A673 (cell line): ENCODE data around the gene PCDHB7. TPM values are rescaled to one million over a fixed set of nuclear protein-coding genes. Genes with fewer than 3 reads are reported as not detected.
"Not testable (repeated sequence)": the region's sequence is repeated elsewhere in the genome, so short reads cannot be mapped to it uniquely, and the experiment has no call there.

Experiments used
- BruUV-seq: library from RNA; stranded (reverse); fragments of 400-500 nt; replicated peaks from 2 replicates; lab custom pipeline; 2021; lab: Mats Ljungman, UMichigan
- CTCF ChIA-PET: fragments of 300-600 bp; sonication (Branson Sonifier 250); formaldehyde crosslinking; loops from one replicate; lab custom pipeline; 2022; ENCODE audit warnings: antibody characterized with exemption; lab: Charles Lee
- POLR2A ChIA-PET: fragments of 300-600 bp; sonication (Branson Sonifier 250); formaldehyde crosslinking; loops from one replicate; lab custom pipeline; 2022; ENCODE audit warnings: antibody characterized with exemption; ENCODE audit not compliant: low non-redundant PET; lab: Charles Lee
- DNase-seq: peaks from one replicate; pipeline ENCODE4 v3.0.0-alpha.2; 2015; ENCODE audit warnings: low spot score
- H3K27ac ChIP-seq: fragments of 200-600 bp; sonication (generic); 2 replicates; pipeline ENCODE4 v1.5.1; 2016; ENCODE audit warnings: mixed run types, low read depth, mild to moderate bottlenecking, mixed read lengths, antibody characterized with exemption, low read length; ENCODE audit not compliant: poor library complexity, severe bottlenecking
- H3K27me3 ChIP-seq: fragments of 200-600 bp; sonication (generic); replicated peaks from 2 replicates; pipeline ENCODE4 v1.6.1; 2017; ENCODE audit warnings: mixed run types, low read depth, mild to moderate bottlenecking, mixed read lengths, antibody characterized with exemption, low read length; ENCODE audit not compliant: insufficient read depth, poor library complexity
- H3K36me3 ChIP-seq: fragments of 200-600 bp; sonication (generic); 2 replicates; pipeline ENCODE4 v1.6.1; 2016; ENCODE audit warnings: mixed run types, mild to moderate bottlenecking, mixed read lengths, antibody characterized with exemption, low read length; ENCODE audit not compliant: insufficient read depth, poor library complexity, severe bottlenecking
- H3K4me1 ChIP-seq: fragments of 200-600 bp; sonication (generic); 2 replicates; pipeline ENCODE4 v1.6.1; 2017; ENCODE audit warnings: mixed run types, mild to moderate bottlenecking, mixed read lengths, antibody characterized with exemption, low read length; ENCODE audit not compliant: insufficient read depth, poor library complexity, severe bottlenecking
- H3K4me3 ChIP-seq: fragments of 200-600 bp; sonication (generic); 2 replicates; pipeline ENCODE4 v1.5.1; 2016; ENCODE audit warnings: low read depth, mixed run types, mild to moderate bottlenecking, mixed read lengths, low read length; ENCODE audit not compliant: poor library complexity, severe bottlenecking
- H3K9me3 ChIP-seq: fragments of 200-600 bp; sonication (generic); 2 replicates; pipeline ENCODE4 v1.6.1; 2016; ENCODE audit warnings: mixed run types, low read depth, mild to moderate bottlenecking, mixed read lengths, antibody characterized with exemption, low read length; ENCODE audit not compliant: poor library complexity, severe bottlenecking
- EZH2 ChIP-seq: fragments of 200-600 bp; sonication (generic); IDR thresholded peaks from 2 replicates; pipeline ENCODE4 v1.6.1; 2017; ENCODE audit warnings: borderline replicate concordance, low read depth, mild to moderate bottlenecking, mixed read lengths, antibody characterized with exemption, low read length; ENCODE audit not compliant: poor library complexity, severe bottlenecking
- intact Hi-C: fragments of 100-400 bp; cut with micrococcal nuclease; formaldehyde crosslinking; loops from one replicate; pipeline ENCODE4 v1.10.0; 2022; ENCODE audit not compliant: unreplicated experiment
- total RNA-seq: library from RNA; stranded (reverse); gene quantifications from 2 replicates; pipeline ENCODE4 v1.2.3, GENCODE V29; 2021
- TF ChIP-seq, protein P1 (sequence below): fragments of 300-800, 200-600 bp; sonication (generic); conservative IDR thresholded peaks from 2 replicates; pipeline ENCODE4 v1.5.1; 2017; ENCODE audit warnings: low read depth, mild to moderate bottlenecking, antibody characterized with exemption, low read length, moderate library complexity, mixed read lengths

The PCDHB7 gene
- total RNA-seq, 1 experiment from 2014 or later = 2.0 TPM

DNA sequence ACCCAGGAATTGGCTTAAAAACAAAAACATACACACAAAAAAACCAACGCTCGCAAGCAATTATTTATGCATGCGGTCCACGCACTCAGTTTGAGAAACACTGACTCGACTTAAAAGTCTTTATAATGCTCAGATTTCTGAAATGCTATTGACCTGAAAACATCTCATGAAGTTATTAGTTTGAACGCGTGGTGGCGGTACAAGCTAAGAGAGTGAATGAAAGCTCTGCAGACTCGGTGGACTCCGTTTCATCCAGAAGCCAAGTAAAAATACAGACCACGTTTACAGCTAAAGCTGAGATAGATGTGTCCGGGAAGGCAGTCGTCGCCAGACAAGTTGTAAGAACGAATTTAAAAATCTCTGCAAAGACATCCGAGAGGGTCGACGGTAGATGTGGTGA lies 22.6 kb upstream of the PCDHB7 start, which contains the start of gene PCDHB6:
PCDHB6 (plus strand) TSS at position 246 of the 400 bp plus-strand sequence. CDS start 201 bp downstream, outside the sequence.
- H3K9me3 ChIP-seq = no peaks in the 10 kb centered on the region
- no peak for TF ChIP-seq EZH2
- TF ChIP-seq, protein P1, sequence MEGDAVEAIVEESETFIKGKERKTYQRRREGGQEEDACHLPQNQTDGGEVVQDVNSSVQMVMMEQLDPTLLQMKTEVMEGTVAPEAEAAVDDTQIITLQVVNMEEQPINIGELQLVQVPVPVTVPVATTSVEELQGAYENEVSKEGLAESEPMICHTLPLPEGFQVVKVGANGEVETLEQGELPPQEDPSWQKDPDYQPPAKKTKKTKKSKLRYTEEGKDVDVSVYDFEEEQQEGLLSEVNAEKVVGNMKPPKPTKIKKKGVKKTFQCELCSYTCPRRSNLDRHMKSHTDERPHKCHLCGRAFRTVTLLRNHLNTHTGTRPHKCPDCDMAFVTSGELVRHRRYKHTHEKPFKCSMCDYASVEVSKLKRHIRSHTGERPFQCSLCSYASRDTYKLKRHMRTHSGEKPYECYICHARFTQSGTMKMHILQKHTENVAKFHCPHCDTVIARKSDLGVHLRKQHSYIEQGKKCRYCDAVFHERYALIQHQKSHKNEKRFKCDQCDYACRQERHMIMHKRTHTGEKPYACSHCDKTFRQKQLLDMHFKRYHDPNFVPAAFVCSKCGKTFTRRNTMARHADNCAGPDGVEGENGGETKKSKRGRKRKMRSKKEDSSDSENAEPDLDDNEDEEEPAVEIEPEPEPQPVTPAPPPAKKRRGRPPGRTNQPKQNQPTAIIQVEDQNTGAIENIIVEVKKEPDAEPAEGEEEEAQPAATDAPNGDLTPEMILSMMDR = peak; percentile 66
- ChIA-PET CTCF (interaction anchor here (0.6 to 1.1 kb wide), 4 partner anchors 10 to 59 kb away, joined by 3 to 4 read pairs (median 3); partner anchors contain the start of genes PCDHB12, PCDHB16 and PCDHB2), POLR2A (no interaction called here)
- H3K4me3 ChIP-seq = peak within 1 kb of the TSS; percentile 42
- H3K36me3 ChIP-seq = no peaks in the 10 kb centered on the region
- BruUV-seq = no TSS peak
- H3K4me1 ChIP-seq = no peaks in the 10 kb centered on the region
- H3K27ac ChIP-seq = no peak within 1 kb of the TSS
- H3K27me3 ChIP-seq = no peaks in the 10 kb centered on the region
- intact Hi-C loops = no loop called here
- peak; percentile 84 for DNase-seq

DNA sequence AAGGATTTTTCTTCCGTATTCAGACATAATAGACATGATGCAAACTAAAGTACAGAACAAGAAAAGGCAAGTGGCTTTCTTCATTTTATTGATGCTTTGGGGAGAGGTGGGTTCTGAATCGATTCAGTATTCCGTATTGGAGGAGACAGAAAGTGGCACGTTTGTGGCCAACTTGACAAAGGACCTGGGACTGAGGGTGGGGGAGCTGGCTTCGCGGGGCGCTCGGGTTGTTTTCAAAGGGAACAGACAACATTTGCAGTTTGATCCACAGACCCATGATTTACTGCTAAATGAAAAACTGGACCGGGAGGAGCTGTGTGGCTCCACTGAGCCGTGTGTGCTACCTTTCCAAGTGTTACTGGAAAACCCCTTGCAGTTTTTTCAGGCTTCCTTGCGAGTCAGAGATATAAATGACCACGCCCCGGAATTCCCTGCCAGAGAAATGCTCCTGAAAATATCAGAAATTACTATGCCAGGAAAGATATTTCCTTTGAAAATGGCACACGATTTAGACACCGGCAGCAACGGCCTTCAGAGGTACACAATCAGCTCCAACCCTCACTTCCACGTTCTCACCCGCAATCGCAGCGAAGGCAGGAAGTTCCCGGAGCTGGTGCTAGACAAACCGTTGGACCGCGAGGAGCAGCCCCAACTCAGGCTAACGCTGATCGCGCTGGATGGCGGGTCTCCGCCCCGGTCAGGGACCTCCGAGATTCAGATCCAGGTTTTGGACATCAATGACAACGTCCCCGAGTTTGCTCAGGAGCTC lies 22.0 kb upstream of the PCDHB7 start:
- POLR2A ChIA-PET = no interaction called here
- Histone ChIP-seq H3K27me3 (no peaks in the 10 kb centered on the region), H3K27ac (no peak overlapping the region), H3K4me1 (no peaks in the 10 kb centered on the region), H3K4me3 (peak overlapping the region; percentile 42), H3K36me3 (no peaks in the 10 kb centered on the region), H3K9me3 (no peaks in the 10 kb centered on the region)
- no peak for TF ChIP-seq EZH2
- TF ChIP-seq, protein P1 = no peak
- DNase-seq = peak; percentile 30
- CTCF ChIA-PET = interaction anchor here (0.6 to 1.1 kb wide), 5 partner anchors 10 to 58 kb away, joined by 3 to 4 read pairs (median 3); partner anchors contain the start of genes PCDHB12, PCDHB16 and PCDHB2
- intact Hi-C loops = no loop called here
- BruUV-seq = TSS peak; percentile 44

DNA sequence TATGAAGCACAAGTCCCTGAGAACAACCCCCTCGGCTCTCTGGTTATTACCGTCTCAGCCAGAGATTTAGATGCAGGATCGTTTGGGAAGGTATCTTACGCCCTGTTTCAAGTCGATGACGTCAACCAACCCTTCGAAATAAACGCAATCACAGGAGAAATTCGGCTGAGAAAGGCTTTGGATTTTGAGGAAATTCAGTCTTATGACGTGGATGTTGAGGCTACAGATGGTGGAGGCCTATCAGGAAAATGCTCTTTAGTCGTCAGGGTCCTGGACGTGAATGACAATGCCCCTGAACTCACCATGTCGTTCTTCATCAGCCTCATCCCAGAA lies 21.5 kb upstream of the PCDHB7 start:
- no peaks in the 10 kb centered on the region for H3K36me3 ChIP-seq
- H3K9me3 ChIP-seq = no peaks in the 10 kb centered on the region
- intact Hi-C loops = no loop called here
- no peaks in the 10 kb centered on the region for H3K27me3 ChIP-seq
- ChIA-PET CTCF (interaction anchor here (0.6 to 1.0 kb wide), 2 partner anchors 31 to 56 kb away, joined by 4 read pairs; partner anchors contain the start of gene PCDHB16), POLR2A (no interaction called here)
- no peak for DNase-seq
- no peaks in the 10 kb centered on the region for H3K4me1 ChIP-seq
- peak overlapping the region; percentile 42 for H3K4me3 ChIP-seq
- H3K27ac ChIP-seq = no peak overlapping the region
- no TSS peak for BruUV-seq
- no peak for TF ChIP-seq EZH2
- TF ChIP-seq, protein P1 = no peak

DNA sequence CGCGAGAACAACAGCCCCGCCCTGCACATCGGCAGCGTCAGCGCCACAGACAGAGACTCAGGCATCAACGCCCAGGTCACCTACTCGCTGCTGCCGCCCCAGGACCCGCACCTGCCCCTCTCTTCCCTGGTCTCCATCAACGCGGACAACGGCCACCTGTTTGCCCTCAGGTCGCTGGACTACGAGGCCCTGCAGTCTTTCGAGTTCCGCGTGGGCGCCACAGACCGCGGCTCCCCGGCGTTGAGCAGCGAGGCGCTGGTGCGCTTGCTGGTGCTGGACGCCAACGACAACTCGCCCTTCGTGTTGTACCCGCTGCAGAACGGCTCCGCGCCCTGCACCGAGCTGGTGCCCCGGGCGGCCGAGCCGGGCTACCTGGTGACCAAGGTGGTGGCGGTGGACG lies 20.8 kb upstream of the PCDHB7 start:
- CTCF ChIA-PET, H3K36me3 ChIP-seq, H3K27me3 ChIP-seq, H3K27ac ChIP-seq, H3K4me1 ChIP-seq, intact Hi-C loops, H3K9me3 ChIP-seq, DNase-seq, POLR2A ChIA-PET, H3K4me3 ChIP-seq, BruUV-seq: not testable (repeated sequence)

DNA sequence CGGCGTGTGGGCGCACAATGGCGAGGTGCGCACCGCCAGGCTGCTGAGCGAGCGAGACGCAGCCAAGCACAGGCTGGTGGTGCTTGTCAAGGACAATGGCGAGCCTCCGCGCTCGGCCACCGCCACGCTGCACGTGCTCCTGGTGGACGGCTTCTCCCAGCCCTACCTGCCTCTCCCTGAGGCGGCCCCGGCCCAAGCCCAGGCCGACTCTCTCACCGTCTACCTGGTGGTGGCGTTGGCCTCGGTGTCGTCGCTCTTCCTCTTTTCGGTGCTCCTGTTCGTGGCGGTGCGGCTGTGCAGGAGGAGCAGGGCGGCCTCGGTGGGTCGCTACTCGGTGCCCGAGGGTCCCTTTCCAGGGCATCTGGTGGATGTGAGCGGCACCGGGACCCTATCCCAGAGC lies 20.3 kb upstream of the PCDHB7 start:
- BruUV-seq = not testable (repeated sequence)

More for the DNA sequence above, 20.3 kb upstream of the PCDHB7 start:
- H3K27me3 ChIP-seq, intact Hi-C loops, H3K4me1 ChIP-seq, POLR2A ChIA-PET, DNase-seq, H3K4me3 ChIP-seq, CTCF ChIA-PET, H3K9me3 ChIP-seq, H3K36me3 ChIP-seq, H3K27ac ChIP-seq: not testable (repeated sequence)
